Fibroblast of skin of right quadriceps (primary cell): Measurements from ENCODE around the gene CDK3.
A peak's percentile ranks its signal among the peaks of the same experiment; 100 is the strongest.
"Not testable (repeated sequence)": the region's sequence is repeated elsewhere in the genome, so short reads cannot be mapped to it uniquely, and the experiment has no call there.

ENCODE experiments used
- DNase-seq: peaks from one replicate; pipeline ENCODE4 v3.0.0-alpha.2; 2013

Gene CDK3

DNA sequence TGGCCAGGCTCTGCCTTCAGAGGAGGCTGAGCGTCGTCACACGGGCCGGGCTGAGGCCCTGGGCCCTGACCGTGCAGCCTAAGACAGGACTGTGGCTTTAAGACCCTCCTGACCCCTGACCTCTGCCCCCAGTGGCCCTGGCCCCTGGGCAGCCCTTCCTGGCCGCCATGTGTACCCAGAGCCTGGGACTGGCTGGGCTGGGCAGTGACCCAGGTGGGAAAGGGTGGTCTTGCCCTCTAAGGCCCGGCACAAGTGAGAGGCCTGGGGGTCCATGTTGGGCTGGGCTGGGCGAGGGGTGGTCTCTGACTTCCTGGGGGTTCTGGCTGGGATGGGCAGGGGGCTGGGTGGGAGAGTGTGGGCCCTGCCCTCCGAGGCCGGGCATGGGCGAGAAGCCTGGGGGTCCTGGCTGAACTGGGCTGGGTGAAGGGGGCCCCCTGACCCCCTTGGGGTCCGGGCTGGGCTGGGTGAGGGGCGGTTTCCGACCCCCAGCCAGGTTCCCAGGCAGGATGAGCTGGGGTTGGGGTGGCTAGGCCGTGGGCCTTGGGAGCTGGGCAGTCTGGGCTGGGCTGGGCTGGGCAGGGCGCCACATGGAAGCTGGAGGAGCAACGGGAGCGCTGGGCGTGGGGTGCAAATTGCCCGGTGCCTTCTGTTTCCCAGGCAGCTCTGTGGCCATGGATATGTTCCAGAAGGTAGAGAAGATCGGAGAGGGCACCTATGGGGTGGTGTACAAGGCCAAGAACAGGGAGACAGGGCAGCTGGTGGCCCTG is at the start of gene CDK3:
CDK3 (plus strand) TSS at position 101 of the 767 bp plus-strand sequence; CDS start at position 672, 571 bp downstream.
- no peak for DNase-seq

DNA sequence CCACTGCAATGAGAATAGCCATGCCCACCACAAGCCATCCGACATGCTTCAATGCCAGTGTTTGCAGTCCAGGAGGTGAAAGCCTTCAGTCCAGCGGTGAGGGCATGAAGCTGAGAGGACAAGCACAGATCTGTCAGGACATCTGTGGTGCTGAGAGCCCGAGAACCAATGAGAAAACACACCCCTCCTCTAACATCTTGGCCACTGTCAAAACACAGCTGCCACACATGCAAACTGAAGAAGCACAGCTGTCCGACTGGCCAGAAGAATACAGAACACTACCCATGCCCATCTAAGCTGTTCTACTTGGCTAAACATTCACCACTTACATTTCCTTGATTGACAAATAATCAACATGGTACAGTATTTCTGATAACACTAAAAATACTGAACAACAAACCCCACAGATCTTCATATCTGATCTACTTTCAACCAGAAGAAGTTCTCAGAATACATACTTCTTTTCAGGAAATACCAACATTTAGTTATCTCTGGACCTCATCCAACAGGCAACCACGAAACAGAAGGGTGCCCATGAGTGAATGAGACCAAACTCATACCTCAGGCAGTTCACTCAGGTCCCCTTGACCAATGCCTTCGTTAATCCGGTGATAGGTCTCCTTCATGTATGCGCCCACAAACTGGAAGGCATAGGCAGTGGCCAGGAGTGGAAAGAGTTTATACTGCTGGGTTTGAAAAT is 49.6 kb upstream of the CDK3 start:
- peak; percentile 28 for DNase-seq

DNA sequence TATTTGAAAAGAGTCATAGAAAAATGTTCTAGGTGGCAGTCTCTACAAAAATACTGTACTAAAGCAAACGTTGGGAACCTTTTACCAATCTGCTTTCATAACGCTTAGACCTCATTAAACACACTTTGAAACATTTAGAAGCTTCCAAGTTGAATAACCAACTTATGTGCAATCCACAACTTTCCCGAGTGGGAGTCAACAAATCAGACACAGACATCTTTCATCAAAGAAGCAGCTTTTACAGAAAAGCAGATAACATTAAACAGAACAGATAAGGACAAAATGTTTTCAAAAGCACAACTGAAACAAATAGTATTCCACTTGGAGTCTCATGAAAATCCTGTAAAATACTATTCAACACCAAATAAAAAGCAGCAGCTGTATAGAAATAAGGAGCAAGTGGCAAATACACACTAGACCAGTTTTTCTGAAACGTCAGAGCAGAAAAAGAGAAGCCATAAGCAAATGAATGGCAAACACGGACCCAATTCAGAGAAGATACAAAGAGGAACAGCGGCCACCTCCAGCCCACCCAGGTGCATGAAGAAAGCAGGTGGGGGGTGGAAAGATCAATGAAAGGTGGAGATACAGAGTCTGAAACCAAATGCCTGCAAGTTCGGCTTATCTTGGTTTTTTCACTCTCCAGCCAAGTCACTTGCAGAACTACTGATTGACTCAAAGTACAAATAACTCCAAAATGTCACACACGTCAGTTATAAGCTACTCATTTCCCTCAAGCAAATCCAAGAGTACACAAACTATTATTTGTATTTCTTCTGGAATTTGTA is 41.4 kb upstream of the CDK3 start:
- no peak for DNase-seq

DNA sequence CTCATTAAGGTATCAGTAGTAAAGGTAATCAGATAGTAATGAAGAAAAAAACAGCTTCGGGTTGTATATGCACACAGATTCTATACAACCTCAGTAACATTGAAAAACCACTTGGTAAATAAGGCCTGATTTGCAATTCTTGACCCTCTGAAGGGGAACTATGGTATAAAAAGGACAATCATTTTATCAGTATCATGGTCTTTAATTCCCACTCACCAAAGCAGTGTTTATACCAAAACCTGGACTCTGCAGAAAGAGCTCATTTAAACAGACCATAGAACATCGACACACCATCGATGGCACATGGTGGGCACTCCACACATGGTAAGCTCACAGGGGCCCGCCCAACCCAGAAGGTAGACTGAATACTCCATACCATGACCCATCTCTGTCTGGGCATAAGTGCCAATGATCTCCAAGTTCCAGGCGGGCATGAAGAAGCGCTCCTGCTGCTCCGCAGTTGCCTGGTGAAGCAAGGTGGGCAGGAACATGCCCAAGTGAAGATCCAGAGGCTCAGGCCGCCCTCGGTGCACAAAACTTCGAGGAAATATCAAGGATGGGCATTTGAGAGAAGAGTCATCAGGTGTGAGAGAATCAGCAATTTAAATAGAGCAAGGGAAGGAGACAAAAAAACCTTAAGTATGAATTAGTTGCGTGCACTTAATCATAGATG is 40.7 kb upstream of the CDK3 start:
- DNase-seq, result no peak

DNA sequence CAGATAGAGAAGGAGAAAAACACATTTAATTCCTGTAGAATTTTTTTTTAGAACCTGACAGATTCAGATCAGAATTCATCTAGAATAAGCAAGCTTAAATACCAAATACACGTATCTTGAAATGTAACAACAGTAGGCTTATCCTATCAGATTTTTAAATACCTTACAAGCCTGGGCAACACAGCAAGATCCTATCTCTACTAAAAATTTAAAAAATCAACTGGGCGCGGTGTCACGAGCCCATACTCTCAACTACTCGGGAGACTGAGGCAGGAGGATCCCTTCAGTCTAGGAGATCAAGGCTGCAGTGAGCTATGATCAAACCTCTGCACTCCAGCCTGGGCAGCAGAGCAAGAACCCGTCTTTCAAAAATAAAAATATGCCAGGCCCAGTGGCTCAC is 35.2 kb upstream of the CDK3 start:
- DNase-seq, result no peak

DNA sequence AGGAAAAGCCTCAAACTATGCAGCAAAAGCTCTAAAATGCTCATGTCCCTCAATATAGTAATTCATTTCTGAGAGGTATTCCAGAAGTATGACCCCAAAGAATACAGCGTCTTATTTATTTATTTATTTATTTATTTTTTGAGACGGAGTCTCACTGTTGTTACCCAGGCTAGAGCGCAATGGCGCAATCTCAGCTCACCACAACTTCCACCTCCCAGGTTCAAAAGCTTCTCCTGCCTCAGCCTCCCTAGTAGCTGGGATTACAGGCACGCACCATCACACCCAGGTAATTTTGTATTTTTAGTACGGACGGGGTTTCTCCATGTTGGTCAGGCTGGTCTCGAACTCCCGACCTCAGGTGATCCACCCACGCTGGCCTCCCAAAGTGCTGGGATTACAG is 31.6 kb upstream of the CDK3 start:
- not testable (repeated sequence) for DNase-seq

DNA sequence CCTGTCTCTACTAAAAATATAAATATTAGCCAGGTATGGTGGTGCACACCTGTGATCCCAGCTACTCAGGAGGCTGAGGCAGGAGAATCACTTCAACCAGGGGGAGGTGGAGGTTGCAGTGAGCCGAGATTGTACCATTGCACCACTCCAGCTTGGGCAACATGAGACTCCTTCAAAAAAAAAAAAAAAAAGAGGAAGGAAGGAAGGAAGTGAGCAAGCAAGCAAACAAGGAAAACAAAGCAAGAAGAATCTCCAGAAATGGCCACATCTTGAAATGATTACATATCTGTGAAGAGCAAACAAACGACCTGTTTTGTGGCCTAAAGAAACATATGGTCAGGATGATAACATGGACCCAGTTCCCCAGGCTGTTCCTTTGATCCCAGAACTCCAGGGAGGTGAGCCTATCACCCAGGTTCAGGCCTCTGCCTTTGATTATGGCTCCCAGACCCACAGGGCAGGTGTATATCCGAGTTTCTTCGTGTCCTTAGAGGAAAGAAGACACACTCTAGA is 30.6 kb upstream of the CDK3 start:
- peak; percentile 17 for DNase-seq

DNA sequence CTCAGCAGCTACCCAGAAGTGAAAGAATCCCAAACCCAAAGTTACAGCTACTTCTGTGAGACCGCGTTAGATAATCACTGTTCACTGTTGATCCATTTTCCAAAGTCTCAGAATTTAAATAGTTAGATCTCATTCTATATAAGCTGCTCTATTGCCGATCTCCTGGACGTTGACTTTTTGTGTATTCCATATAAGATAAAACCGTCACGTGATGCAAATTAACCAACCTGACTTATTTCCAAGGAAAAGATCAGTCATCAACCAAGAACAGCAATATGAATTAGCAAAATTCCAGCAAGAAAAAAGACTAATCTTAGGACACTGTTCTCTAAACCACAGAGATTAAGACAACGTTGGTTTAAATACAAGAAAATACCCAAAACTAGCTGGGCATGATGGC is 30.0 kb upstream of the CDK3 start:
- no peak for DNase-seq

DNA sequence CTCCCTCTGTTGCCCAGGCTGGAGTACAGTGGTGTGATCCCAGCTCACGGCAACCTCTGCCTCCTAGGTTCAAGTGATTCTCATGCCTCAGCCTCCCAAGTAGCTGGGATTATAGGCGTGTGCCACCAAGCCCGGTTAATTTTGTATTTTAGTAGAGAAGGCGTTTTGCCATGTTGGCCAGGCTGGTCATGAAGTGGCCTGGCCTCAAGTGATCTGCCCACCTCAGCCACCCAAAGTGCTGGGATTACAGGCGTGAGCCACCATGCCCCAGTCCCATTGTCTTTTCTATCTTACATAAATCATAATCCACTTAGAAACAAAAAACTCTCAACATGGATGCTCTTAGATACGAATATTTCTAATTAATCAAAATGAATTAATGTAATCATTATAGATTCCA is 25.5 kb upstream of the CDK3 start:
- not testable (repeated sequence) for DNase-seq

DNA sequence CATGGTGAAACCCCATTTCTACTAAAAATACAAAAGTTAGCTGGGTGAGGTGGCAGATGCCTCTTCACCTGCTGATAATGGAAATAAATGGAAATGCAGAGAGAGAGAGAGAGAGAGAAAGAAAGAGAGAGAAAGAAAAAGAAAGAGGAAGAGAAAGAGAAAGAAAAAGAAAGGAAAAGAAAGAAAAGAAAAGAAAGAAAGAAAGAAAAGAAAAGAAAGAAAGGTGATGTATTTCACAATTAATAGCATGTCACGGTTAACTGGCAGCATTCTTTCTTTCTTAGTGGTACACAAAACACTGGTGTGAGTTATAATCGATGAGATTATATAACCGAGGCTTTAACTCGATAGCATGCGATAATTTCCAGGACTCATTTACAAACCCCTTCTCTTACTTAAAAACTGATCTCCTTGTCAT is 24.9 kb upstream of the CDK3 start:
- no peak for DNase-seq

DNA sequence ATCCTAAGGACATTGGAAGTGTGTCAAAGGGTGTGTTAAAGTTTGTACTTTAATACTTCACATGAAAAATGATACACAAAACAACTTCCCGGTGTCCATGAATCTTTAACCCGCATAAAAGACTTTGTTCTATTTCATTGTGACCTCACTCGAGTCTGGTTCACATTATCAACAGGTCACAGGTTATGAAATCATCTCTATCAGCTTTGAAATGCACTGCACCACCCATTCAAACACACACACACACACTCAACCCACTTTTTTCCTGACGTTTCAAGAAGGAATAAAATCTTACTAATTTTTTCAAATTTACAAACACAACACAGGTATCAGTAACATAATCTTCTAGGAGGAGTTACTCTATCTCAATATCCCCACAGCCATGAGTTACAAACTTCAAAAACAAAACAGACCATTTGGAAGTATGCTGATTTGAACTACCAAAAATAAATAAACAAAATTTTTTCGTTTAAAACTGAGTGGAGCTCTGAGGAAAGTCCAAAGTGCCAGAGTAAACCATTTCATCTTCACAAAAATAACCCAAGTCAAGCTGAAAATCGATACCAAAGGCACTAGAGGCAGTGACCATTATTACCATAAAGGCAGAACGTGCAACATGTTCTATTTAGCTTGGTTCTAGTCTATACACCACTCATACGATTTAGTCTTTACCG is 24.3 kb upstream of the CDK3 start:
- DNase-seq, result no peak

DNA sequence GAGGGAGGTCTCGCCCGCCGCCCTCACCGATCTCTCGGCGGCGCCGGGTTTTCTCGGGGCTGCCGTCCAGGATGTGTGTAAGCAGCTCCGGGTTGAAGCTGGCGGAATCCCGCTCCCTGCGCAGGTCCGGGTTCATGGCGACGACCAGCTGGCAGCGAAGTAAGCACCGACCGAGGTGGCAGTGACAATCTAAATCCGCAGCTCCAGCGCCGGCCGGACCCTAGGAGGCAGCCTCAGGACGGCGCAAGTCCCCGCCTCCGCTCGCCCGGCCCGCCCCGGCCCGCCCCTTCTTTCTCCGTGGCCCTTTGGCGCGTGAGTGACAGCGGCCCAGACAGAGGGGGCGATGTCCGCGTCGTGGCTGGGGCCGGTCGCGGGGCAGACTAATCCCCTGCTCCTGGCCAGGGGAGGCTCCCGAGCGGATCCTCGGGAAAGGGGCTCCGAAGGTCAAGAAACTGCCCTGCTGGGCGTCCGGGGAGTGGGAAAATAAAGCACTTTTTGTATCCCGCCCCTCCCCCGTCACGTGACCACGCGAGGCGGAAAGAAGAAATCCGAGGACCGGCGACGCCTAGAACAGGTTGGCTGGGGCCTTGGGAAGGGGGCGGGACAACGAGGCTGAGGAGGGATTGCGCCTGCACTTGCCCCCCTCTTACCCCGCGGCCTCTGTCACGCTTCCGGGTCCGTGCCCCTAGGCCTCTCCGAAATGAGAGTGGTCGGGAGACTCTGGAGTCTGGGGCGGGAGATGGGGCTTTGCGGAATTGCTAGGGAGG is 21.5 kb upstream of the CDK3 start, which contains the start of the genes ACOX1 and TEN1:
ACOX1 (minus strand) TSS at position 229 of the 767 bp plus-strand sequence; CDS start at position 136, 93 bp downstream.
TEN1 (plus strand) TSS at position 303 of the 767 bp plus-strand sequence. CDS start 6,953 bp downstream, outside the sequence.
- peak; percentile 97 for DNase-seq

DNA sequence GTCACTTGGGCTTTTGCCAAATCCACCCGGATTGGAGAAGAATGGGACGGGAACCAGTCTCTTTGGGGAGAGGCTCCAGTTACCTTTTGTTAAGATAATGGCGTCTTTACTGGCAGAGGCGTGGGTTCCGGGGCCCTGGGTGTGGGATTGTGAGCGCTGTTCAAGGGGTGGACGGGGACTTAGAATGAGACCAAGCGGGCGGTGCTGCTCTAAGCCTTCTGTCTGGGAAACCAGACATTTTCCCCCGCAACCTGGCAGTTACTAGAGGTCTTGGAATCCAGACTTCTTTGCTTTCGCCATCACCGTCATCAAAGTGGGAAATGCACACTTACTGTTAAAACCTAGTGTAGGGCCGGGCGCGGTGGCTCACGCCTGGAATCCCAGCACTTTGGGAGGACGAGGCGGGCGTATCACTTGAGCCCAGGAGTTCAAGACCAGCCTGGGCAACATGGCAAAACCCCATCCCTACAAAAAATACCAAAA is 20.9 kb upstream of the CDK3 start:
- no peak for DNase-seq

DNA sequence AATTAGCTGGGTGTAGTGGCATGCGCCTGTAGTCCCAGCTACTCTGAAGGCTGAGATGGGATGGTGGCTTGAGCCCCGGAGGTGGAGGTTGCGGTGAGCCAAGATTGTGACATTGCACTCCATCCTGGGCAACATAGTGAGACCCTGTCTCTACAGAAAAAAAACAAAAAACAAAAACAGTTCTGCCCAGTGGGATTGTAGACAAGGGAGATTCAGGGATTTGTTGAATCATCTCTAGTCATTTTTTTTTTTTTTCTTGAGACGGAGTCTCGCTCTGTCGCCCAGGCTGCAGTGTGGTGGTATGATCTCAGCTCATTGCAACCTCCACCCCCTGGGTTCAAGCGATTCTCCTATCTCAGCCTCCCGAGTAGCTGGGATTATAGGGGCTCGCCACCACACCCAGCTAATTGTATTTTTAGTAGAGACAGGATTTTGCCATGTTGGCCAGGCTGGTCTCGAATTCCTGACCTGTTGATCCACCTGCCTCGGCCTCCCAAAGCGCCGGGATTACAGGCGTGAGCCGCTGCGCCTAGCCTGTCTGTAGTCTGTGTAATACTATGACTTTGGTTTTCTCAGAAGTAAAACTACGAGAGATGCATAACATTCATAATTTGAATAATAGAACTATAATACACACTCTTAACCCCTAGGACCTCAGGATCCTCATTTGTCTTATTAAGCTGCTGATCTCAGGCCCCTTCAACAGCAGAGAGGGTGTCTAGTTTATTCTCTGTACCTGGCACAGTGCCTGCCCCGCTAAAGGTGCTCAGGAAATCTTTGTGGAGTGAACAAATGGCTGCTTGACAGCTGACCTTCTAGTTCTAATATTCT is 20.3 kb upstream of the CDK3 start:
- no peak for DNase-seq

DNA sequence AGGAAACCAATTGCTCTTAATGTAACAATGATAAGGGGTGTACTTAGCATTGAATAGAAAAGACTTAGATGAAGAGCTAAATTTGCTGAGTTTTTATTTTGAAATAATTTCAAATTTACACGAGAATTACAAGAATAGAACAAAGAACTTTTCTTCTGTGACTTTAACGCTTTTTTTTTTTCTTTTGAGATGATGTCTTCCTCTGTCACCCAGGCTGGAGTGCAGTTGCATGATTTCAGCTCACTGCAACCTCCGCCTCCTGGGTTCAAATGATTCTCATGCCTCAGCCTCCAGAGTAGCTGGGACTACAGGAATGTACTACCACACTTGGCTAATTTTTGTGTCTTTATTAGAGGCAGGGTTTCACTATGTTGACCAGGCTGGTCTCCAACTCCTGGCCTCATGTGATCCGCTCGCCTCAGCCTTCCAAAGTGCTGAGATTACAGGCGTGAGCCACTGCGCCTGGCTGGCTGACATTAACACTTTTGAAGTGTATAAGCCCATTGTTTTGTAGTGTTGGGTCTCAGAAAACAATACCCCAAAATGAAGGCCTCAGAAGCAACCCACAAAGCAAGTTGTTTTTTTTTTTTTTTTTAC is 19.5 kb upstream of the CDK3 start:
- DNase-seq, result no peak

DNA sequence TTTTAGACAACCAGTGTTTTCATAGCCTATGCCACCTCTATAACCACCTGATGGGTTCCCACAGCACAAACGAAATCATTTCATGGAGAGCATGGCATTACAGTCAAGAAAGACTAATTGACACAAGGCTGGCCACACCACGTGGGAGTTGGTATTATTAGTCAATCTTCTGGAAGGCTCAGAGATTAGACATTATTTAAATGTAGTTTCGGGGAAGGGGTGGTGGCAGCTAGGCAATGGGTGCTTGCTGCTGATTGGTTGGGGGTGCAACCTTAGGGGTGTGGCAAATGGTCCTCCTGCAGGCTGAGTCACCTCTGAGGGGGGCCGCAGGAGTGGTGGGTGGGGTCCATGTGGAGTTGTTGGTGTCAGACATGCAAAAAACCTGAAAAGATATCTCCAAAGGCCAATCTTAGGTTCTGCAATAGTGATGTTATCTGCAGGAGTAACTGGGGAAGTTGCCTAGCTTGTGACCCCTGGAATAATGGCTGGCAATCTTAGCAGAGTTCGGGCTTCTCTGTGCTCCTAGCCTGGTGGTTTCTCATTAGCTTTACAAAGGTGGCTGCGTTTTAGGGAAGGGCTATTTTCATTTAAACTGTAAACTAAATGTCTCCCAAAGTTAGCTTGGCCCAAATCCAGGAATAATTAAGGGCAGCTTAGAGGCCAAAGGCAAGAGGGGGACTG is 17.0 kb upstream of the CDK3 start:
- DNase-seq, result no peak

DNA sequence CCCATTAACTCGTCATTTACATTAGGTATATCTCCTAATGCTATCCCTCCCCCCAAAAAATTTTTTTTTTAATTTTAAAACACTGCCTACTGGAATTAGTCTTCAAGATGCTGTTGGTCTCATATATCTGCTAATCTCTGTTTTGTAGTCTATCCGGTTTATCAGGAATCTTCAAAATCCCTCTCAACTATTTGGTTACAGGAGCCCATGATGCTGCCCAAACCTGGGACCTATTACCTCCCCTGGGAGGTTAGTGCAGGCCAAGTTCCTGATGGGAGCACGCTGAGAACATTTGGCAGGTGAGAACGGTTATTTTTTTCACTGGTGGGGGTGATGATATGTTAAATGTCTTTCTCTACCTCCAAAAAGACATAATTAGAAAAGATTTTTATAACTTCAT is 14.7 kb upstream of the CDK3 start:
- DNase-seq, result no peak

DNA sequence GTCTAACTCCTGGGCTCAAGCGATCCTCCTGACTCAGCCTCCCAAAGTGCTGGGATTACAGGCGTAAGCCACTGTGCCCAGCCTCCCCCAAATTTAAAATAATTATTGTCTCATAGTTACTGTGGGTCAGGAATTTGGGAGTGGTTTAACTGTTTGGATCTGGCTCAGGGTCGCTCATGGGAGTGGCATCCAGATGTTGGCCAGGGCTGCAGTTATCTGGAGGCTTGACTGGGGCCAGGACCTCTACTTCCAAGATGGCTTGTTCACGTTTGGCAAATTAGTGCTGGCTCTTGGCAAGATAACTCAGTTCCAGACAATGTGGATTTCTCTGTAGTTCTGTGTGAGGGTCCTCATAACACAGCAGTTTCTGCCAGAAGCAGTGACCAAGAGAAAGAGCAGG is 13.6 kb upstream of the CDK3 start:
- DNase-seq, result no peak

DNA sequence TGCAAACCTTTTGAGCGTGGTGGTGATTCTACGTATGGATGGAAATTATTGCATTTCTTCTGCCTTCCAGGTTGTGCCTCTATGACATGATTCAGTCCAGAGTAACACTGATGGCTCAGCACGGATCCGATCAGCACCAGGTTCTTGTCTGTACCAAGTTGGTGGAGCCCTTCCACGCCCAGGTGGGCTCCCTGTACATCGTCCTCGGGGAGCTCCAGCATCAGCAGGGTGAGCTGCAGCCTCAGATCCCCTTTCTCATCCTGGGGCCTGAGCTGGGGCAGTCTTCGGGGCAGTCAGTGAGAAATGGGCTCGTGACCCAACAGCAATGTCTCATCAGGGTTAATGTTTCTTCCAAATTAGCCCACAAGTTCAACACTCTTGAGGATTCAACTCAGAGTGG is 9.3 kb upstream of the CDK3 start:
- no peak for DNase-seq
